Measurements from ENCODE around the gene PTHLH. TPM values are rescaled to one million over a fixed set of nuclear protein-coding genes. Genes with fewer than 3 reads are reported as not detected.

PTHLH gene
- polyA plus RNA-seq, 3 donors = not detected

DNA sequence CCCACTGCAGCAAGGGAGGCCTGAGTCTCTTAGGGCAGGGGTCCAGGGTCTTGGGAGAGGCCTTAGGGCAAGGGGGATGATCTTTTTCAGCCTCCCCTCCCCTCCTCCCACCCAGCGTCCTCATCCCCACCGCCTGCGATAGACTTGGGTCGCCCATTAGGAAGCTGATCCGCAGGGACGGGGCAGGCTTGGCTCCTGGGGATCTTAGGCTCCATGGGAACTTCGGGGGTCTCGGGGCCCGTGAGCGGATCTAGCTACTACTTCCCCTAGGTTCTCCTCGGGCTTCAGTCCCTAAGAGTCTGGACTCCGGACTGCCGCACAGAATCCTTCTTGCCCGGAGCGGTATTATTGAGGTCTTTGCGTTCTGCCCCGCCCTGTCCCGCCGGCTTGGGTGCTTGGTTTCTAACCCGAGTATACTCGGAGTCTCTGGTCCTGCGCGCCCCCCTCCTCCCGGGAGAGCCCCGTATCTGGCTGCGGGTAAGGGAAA lies 2.2 kb upstream of the PTHLH start:
- Histone ChIP-seq H3K4me3 (replicated peaks in 1 of 3; ENCODE audit: low read depth in 2 of 3, low read length in 3 of 3) (no peak overlapping the region), H3K9ac (ENCODE audit: insufficient read depth, low read length, poor library complexity, severe bottlenecking) (no peak overlapping the region), H3K36me3 (replicated peaks in 1 of 2; ENCODE audit: control insufficient read depth in 1 of 2, insufficient read depth in 2 of 2, low read length in 2 of 2) (no peaks in the 10 kb centered on the region), H4K20me1 (ENCODE audit: insufficient read depth, low read length) (no peaks in the 10 kb centered on the region), H3K79me2 (ENCODE audit: insufficient read depth, low read length) (no peaks in the 10 kb centered on the region), H3K27ac (ENCODE audit: low read depth in 1 of 2, low read length in 2 of 2) (no peak overlapping the region), H3K27me3 (ENCODE audit: control insufficient read depth in 2 of 2, insufficient read depth in 2 of 2, low read length in 2 of 2) (peaks cover 82 to 95% of the 10 kb centered on the region in 2 donors), H3K9me3 (replicated peaks in 1 of 2; ENCODE audit: control insufficient read depth in 1 of 2, insufficient read depth in 1 of 2, low read length in 2 of 2) (peaks cover 0 to 44% of the 10 kb centered on the region in 2 donors), H3K4me1 (ENCODE audit: control insufficient read depth in 1 of 2, insufficient read depth in 2 of 2, low read length in 2 of 2) (peaks cover 0 to 2% of the 10 kb centered on the region in 2 donors), H2AFZ (ENCODE audit: insufficient read depth, low read depth, low read length, poor library complexity, severe bottlenecking) (no peak overlapping the region), H3K4me2 (replicated peaks; ENCODE audit: extremely low read depth, low read length, poor library complexity, severe bottlenecking) (no peak overlapping the region)
- Mint-ChIP-seq H3K9me3 (peaks cover 0 to 19% (median 15%) of the 10 kb centered on the region in 7 donors), H3K4me1 (peaks cover 9% of the 10 kb centered on the region), H3K27me3 (ENCODE audit: low read depth in 3 of 3) (peaks cover 79 to 90% (median 79%) of the 10 kb centered on the region in 3 donors), H3K4me3 (peak overlapping the region in 1 of 2 donors; percentile 73), H3K27ac (peak overlapping the region in 1 of 7 donors; percentile 31), H3K36me3 (peaks cover 2 to 4% of the 10 kb centered on the region in 2 donors)
- TF ChIP-seq, protein P1, sequence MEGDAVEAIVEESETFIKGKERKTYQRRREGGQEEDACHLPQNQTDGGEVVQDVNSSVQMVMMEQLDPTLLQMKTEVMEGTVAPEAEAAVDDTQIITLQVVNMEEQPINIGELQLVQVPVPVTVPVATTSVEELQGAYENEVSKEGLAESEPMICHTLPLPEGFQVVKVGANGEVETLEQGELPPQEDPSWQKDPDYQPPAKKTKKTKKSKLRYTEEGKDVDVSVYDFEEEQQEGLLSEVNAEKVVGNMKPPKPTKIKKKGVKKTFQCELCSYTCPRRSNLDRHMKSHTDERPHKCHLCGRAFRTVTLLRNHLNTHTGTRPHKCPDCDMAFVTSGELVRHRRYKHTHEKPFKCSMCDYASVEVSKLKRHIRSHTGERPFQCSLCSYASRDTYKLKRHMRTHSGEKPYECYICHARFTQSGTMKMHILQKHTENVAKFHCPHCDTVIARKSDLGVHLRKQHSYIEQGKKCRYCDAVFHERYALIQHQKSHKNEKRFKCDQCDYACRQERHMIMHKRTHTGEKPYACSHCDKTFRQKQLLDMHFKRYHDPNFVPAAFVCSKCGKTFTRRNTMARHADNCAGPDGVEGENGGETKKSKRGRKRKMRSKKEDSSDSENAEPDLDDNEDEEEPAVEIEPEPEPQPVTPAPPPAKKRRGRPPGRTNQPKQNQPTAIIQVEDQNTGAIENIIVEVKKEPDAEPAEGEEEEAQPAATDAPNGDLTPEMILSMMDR (IDR thresholded peaks at IDR 0.05) = no peak
- no peak for DNase-seq
- 4% methylated on average over 26 of the region's 26 CpGs for WGBS (ENCODE audit: insufficient coverage)
- intact Hi-C loops (cut with micrococcal nuclease) = no loop called here

DNA sequence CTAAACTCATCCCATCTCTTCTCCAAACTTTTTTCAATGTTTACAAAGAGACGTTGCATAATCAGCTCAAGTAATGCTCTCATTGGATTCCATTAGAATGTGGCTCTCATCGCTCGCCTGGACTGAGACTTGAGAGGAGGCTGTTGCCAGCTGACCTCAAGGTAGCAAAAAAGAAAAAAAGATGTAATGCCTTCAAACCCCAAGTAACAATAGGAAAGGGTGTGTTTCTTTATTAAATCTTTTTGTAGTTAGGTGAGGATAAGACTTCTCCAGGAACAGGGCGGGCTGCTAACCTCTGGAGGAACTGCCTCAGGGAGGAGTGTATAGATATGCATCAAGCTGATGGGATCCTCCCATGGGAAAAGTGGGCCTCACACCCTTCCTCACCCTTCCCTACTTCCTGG lies 956 bp upstream of the PTHLH start:
- no peak for DNase-seq
- H3K4me1 ChIP-seq (ENCODE audit: control insufficient read depth in 1 of 2, insufficient read depth in 2 of 2, low read length in 2 of 2) = peaks cover 0 to 6% of the 10 kb centered on the region in 2 donors
- H3K4me3 Mint-ChIP-seq = peak overlapping the region in 1 of 2 donors; percentile 65
- TF ChIP-seq, protein P1 (IDR thresholded peaks at IDR 0.05) = no peak
- no peak overlapping the region for H3K4me3 ChIP-seq (replicated peaks in 1 of 3; ENCODE audit: low read depth in 2 of 3, low read length in 3 of 3)
- no peak overlapping the region for H3K4me2 ChIP-seq (replicated peaks; ENCODE audit: extremely low read depth, low read length, poor library complexity, severe bottlenecking)
- WGBS (ENCODE audit: insufficient coverage) = no CpG with 5 or more reads among the region's 4 CpGs
- H4K20me1 ChIP-seq (ENCODE audit: insufficient read depth, low read length) = no peaks in the 10 kb centered on the region
- H3K36me3 ChIP-seq (replicated peaks in 1 of 2; ENCODE audit: control insufficient read depth in 1 of 2, insufficient read depth in 2 of 2, low read length in 2 of 2) = no peaks in the 10 kb centered on the region
- H3K9me3 ChIP-seq (replicated peaks in 1 of 2; ENCODE audit: control insufficient read depth in 1 of 2, insufficient read depth in 1 of 2, low read length in 2 of 2) = peaks cover 0 to 57% of the 10 kb centered on the region in 2 donors
- no peaks in the 10 kb centered on the region for H3K79me2 ChIP-seq (ENCODE audit: insufficient read depth, low read length)
- no peak overlapping the region for H3K9ac ChIP-seq (ENCODE audit: insufficient read depth, low read length, poor library complexity, severe bottlenecking)
- H3K27me3 ChIP-seq (ENCODE audit: control insufficient read depth in 2 of 2, insufficient read depth in 2 of 2, low read length in 2 of 2) = peaks cover 85 to 95% of the 10 kb centered on the region in 2 donors
- H2AFZ ChIP-seq (ENCODE audit: insufficient read depth, low read depth, low read length, poor library complexity, severe bottlenecking) = no peak overlapping the region
- no peak overlapping the region for H3K27ac Mint-ChIP-seq
- H3K4me1 Mint-ChIP-seq = peaks cover 16% of the 10 kb centered on the region
- H3K27me3 Mint-ChIP-seq (ENCODE audit: low read depth in 3 of 3) = peaks cover 85 to 95% (median 86%) of the 10 kb centered on the region in 3 donors
- peaks cover 4 to 6% of the 10 kb centered on the region in 2 donors for H3K36me3 Mint-ChIP-seq
- no peak overlapping the region for H3K27ac ChIP-seq (ENCODE audit: low read depth in 1 of 2, low read length in 2 of 2)
- intact Hi-C loops (cut with micrococcal nuclease) = no loop called here
- H3K9me3 Mint-ChIP-seq = peaks cover 0 to 29% (median 15%) of the 10 kb centered on the region in 7 donors
